Heart left ventricle (tissue), 13 donors: ENCODE results near the gene TNIK.

Source experiments
- CTCF ChIP-seq, 12 donors: fragments of 200-600 bp; sonication (generic) in 4 of 12; IDR thresholded peaks; one replicate each; pipeline versions ENCODE4 v1.5.0 to v1.8.0; 2018 to 2022; ENCODE audit warnings: antibody characterized with exemption in 12 of 12, mild to moderate bottlenecking in 5 of 12
- POLR2A ChIP-seq, 2 donors: fragments of 450-650 bp; IDR thresholded peaks; one replicate each; pipeline ENCODE4 v1.6.1; 2017; ENCODE audit warnings: antibody characterized with exemption in 2 of 2, mild to moderate bottlenecking in 2 of 2, moderate library complexity in 2 of 2
- donor health status: ischemic (EF 13 %, LVEDD 7.1; RV severe dilation, severe dysfunction).
- donor health status: DM: no; HTN: yes; CAD: no.
- donor health status: DM: no; HTN: no; CAD: no.
- donor health status: ischemic (EF 25% LVEDD 6.9; RV normal size, moderate dysfunction).
- donor health status: ischemic (EF 25% LVEDD 5.7; RV mildly dilated, moderate dysfunction).
- donor health status: ischemic (EF 35%, LVEDD 5.7; RV mildly dilated, moderate dysfunction).
- donor health status: nonischemic (EF 11% LVEDD 7.7; RV severe dilation, severe dysfunction).
- donor health status: DM: yes; HTN: yes; CAD: no.
- donor health status: PGD.
- donor health status: ischemic (EF 29% LVEDD 5.4; RV normal size, mild dysfunction).
- donor health status: nonischemic (EF 23%, LVEDD 6.1; RV moderate dilation, normal function).

DNA sequence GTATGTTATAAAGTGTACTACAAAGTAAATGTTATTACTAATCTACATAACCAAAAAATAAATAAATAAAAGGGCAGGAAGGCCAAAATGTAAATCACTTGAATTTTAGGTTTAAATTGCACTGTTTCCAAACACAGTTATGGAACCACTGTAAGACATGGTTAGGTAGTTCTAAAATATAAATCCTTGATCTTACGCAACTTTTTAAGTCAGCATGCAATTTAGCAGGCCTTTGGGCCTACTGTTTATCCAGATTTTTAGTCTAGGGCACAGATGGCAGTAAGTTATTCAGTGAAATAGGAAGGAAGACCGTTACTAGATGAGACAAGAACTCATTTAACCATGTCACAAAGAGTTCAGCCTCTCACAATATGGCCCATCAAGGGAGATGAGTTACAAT lies 246.3 kb downstream of the TNIK start:
- no peak for TF ChIP-seq CTCF (IDR thresholded peaks at IDR 0.05)
- no peak for TF ChIP-seq POLR2A (IDR thresholded peaks at IDR 0.05)
